Naive B cell (primary cell): Measurements from ENCODE around the gene C18orf63. TPM values are rescaled to one million over a fixed set of nuclear protein-coding genes. Genes with fewer than 3 reads are reported as not detected.
"Not testable (repeated sequence)": the region's sequence is repeated elsewhere in the genome, so short reads cannot be mapped to it uniquely, and the experiment has no call there.

Source experiments
- ATAC-seq, 2 donors: fragments of 150-1000 bp; cut with Tn5 transposase; 2 replicates each; pipeline ENCODE4 v1.10.0; 2021; ENCODE audit warnings: low read depth in 2 of 2, mild to moderate bottlenecking in 2 of 2, moderate library complexity in 2 of 2
- DNase-seq: peaks from one replicate; pipeline ENCODE4 v3.0.0; 2022
- H3K27ac Mint-ChIP-seq, 6 donors: one replicate each; pipeline ENCODE4 v1.8.0; 2020 to 2022; ENCODE audit warnings: mild to moderate bottlenecking in 6 of 6, mixed read lengths in 6 of 6, moderate library complexity in 5 of 6, inconsistent platforms in 2 of 6
- H3K27me3 Mint-ChIP-seq, 3 donors: one replicate each; pipeline ENCODE4 v1.8.0; 2021 to 2022; ENCODE audit warnings: mixed read lengths in 3 of 3, mild to moderate bottlenecking in 1 of 3
- H3K36me3 Mint-ChIP-seq, 2 donors: one replicate each; pipeline ENCODE4 v1.8.0; 2020 to 2022; ENCODE audit warnings: mixed read lengths in 2 of 2, inconsistent platforms in 1 of 2, mild to moderate bottlenecking in 1 of 2
- H3K4me1 Mint-ChIP-seq, 3 donors: one replicate each; pipeline ENCODE4 v1.8.0; 2020 to 2022; ENCODE audit warnings: mixed read lengths in 3 of 3, inconsistent platforms in 1 of 3, mild to moderate bottlenecking in 1 of 3, moderate library complexity in 1 of 3
- H3K4me3 Mint-ChIP-seq, 8 donors: one replicate each; pipeline ENCODE4 v1.8.0; 2020 to 2022; ENCODE audit warnings: mild to moderate bottlenecking in 8 of 8, mixed read lengths in 8 of 8, moderate library complexity in 8 of 8, inconsistent platforms in 2 of 8
- H3K9me3 Mint-ChIP-seq, 7 donors: one replicate each; pipeline ENCODE4 v1.8.0; 2020 to 2022; ENCODE audit warnings: mixed read lengths in 7 of 7, mild to moderate bottlenecking in 5 of 7, inconsistent platforms in 2 of 7, moderate library complexity in 1 of 7
- polyA plus RNA-seq, 6 donors: library from polyadenylated mRNA; unstranded; fragments of 300-500 nt; fragmentation: Illumina TruSeq; gene quantifications; one replicate each; pipeline ENCODE4 v1.2.3, GENCODE V29; 2021; ENCODE audit warnings: low read depth in 6 of 6

The C18orf63 gene
- polyA plus RNA-seq, 6 donors from 2014 or later = not detected

DNA sequence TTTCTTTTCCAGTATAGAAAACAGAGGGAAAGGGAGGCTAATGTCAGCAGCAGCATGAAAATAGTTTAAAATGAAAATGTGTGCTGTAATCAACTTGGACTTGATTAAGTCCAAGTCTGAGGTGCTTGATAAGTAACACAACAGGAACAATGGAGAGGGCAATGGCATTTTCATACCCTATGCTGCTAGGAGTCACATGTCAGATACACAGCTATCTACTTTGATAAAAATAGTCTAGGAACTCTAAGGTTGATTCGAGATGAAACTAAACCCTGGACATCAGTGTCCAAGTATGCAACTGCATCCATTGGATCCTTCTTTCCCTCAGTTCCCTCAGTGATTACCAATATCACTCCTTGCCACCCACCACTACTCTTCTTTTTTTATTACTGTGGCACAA, 4.6 kb upstream of the C18orf63 start:
- ATAC-seq (no peak), DNase-seq (no peak)
- no peak overlapping the region for H3K27ac Mint-ChIP-seq
- H3K4me3 Mint-ChIP-seq = no peak overlapping the region
- H3K36me3 Mint-ChIP-seq = no peaks in the 10 kb centered on the region
- peaks cover 17 to 41% (median 30%) of the 10 kb centered on the region in 3 donors for H3K27me3 Mint-ChIP-seq
- peaks cover 0 to 6% (median 0%) of the 10 kb centered on the region in 3 donors for H3K4me1 Mint-ChIP-seq
- peaks cover 0 to 2% (median 0%) of the 10 kb centered on the region in 7 donors for H3K9me3 Mint-ChIP-seq

DNA sequence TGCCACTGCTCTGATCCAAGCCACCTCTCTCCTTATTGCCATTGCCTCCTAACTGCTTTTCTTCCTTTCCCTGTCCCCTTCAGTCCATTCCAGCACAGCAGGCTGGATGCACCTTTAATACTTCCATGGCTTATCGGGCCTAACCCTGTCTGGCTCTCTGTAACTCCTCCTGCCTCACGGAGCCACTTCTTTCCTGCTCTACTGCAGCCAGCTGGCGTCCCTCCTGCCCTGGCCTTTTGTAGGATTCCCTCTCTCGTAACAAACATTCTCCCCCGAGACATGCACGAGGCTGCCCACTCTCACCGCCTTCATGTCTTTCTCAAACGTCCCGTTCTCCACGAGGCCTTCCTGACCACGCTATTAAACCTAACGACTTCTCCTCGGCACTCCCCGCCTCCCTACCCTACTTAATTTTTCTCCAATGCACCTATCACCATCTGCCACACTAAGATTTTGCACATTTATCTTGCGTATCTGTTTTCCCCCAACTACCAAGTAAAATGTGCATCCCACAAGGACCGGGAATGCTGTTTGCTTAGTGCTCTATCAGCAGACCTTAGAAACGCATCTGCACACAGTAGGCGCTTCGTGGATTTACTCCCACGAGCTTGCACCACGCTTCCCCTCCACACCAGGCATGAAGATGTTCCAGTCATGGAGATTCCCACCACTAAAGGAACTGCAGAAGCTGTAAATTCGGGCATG, 728 bp upstream of the C18orf63 start:
- Mint-ChIP-seq H3K4me1 (peaks cover 0 to 6% (median 2%) of the 10 kb centered on the region in 3 donors), H3K27me3 (peaks cover 8 to 23% (median 16%) of the 10 kb centered on the region in 3 donors), H3K27ac (peak overlapping the region in 2 of 6 donors; percentile 67 to 81), H3K9me3 (peaks cover 0 to 2% (median under 1%) of the 10 kb centered on the region in 7 donors), H3K4me3 (no peak overlapping the region), H3K36me3 (no peaks in the 10 kb centered on the region)
- no peak for ATAC-seq
- DNase-seq = no peak

DNA sequence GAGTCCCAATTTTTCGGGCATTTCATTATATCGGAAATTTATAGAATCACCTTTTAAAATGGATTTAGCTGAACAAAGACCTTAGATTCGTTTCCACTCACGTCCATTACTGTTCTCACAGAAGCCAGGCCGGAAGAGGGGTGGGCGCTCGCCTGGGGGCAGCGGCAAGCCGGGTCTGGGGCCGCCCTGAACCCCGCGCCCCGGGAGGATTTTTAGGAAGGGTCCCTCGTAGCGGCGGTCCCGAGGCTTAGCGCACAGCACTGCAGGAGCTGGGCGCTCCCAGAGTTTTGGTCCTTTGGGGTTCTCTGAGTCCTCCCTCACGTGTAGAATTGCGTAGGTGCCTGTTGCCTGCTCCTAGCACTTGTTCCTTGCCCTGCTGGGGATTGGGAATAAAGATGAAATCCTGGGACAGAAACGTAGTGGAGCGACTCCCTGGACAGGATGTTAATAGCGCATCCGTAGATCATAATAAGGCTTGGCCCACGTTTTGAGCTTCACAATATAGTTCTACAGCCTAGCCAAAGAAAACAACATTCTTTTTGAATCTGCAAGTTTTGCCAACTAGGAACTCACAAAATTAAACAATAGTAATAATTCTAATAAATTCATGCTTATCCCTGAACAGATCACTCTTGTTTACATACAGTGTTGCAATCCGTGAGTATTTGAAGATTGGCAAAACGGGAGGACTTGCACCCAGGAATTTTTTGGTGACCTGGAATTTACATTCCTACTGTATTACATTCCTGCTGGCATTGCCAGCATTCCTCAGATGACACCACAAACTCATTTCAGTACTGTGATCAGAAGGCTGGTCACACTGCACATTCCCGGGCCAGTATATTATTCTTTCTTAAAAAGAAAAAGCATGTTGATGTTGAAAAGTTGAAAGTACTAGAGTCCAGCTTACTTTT, 875 bp downstream of the C18orf63 start:
- peaks cover 0 to 5% (median 4%) of the 10 kb centered on the region in 3 donors for H3K4me1 Mint-ChIP-seq
- H3K4me3 Mint-ChIP-seq = no peak overlapping the region
- peaks cover 0 to 14% (median 12%) of the 10 kb centered on the region in 3 donors for H3K27me3 Mint-ChIP-seq
- H3K9me3 Mint-ChIP-seq = peaks cover 0 to 6% (median 4%) of the 10 kb centered on the region in 7 donors
- H3K36me3 Mint-ChIP-seq = no peaks in the 10 kb centered on the region
- ATAC-seq = no peak
- H3K27ac Mint-ChIP-seq = no peak overlapping the region
- no peak for DNase-seq

DNA sequence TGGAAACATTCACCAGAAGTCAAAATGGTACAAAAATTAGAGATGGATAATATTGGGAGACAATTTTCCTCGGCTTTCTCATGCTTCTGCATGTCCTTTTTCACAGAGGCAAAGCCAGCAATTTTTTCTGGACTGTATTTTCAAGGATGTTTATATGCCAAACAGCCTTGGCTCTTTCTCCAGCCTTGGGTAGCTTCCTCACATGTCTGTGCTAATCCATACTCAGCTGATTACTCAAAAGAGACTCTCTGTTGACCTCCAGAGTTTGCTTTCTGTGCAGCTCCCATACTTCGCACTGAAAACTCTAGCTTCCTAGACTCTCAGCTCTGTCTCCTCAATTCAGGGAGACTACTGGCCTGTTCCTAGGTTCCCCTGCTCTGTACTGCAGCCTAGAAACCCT, 10.6 kb downstream of the C18orf63 start:
- Mint-ChIP-seq H3K36me3 (no peaks in the 10 kb centered on the region), H3K9me3 (no peaks in the 10 kb centered on the region), H3K4me3 (no peak overlapping the region), H3K4me1 (peaks cover 0 to 3% (median 2%) of the 10 kb centered on the region in 3 donors), H3K27ac (peak overlapping the region in 1 of 6 donors; percentile 67), H3K27me3 (peaks cover 0 to 7% (median 0%) of the 10 kb centered on the region in 3 donors)
- no peak for ATAC-seq
- DNase-seq = no peak

DNA sequence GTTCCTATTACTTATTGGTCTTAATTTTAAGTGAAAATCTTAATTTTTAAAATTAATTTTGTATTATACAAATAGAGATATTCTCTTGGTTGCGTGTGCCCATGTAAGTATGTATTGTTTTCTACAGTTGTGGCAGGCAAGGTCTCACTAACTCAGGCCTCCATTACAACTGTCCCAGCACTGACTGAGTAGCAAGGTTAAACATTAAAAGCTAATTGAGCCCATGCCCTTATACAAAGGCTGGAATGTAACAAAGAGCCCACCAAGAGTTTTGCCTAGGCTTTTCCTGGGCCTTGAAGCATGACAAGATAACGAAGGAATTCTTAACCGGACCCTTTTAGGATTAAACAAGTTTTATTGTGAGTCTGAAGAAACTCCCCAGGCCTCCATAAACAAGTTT, 11.2 kb downstream of the C18orf63 start:
- not testable (repeated sequence) for DNase-seq, ATAC-seq, H3K27me3 Mint-ChIP-seq, H3K9me3 Mint-ChIP-seq, H3K36me3 Mint-ChIP-seq, H3K4me3 Mint-ChIP-seq, H3K4me1 Mint-ChIP-seq, H3K27ac Mint-ChIP-seq

DNA sequence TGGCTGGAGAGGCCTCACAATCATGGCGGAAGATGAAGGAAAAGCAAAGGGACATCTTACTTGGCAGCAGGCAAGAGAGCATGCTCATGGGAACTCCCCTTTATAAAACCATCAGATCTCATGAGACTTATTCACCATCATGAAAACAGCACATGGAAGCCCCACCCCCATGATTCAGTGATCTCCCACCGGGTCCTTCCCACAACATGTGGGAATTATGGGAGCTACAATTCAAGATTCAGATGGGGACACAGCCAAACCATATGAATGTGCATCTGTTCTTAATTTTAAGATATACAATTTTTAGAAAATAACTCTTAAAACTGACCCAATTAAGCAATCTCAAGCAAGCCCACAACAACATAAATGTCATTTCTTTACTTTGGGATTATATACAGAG, 12.6 kb downstream of the C18orf63 start:
- Mint-ChIP-seq H3K9me3 (peaks cover 0 to 4% (median 0%) of the 10 kb centered on the region in 7 donors), H3K4me3 (no peak overlapping the region), H3K27ac (no peak overlapping the region), H3K36me3 (no peaks in the 10 kb centered on the region), H3K4me1 (peaks cover 8 to 14% (median 14%) of the 10 kb centered on the region in 3 donors), H3K27me3 (peaks cover 0 to 7% (median 0%) of the 10 kb centered on the region in 3 donors)
- no peak for ATAC-seq
- DNase-seq = no peak

DNA sequence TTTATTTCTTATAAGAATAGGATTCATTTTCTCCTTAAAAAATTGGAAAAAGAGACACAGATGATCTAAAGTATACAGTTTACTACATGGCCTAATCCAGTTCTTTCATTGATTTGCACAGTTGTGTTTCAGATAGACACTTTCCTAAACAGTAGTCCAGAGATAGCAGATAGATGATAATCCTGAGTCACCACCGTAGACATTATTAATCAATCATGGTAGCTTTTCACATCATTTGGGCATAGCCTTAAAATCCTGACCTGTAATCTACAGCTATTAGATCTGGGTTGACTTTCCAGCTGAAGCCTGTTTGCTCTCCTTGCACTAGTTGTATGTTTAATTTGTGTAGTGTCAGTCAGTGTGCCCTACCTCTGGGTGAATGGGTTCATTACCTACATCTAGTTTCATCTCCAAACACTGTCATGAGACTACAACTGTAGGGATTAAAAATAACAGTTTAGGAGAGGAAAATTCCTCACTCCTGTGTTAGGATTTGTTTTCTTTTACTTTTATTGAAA, 14.1 kb downstream of the C18orf63 start:
- H3K4me3 Mint-ChIP-seq = no peak overlapping the region
- H3K27me3 Mint-ChIP-seq = peaks cover 0 to 4% (median 0%) of the 10 kb centered on the region in 3 donors
- DNase-seq (no peak), ATAC-seq (no peak)
- peaks cover 0 to 5% (median 0%) of the 10 kb centered on the region in 7 donors for H3K9me3 Mint-ChIP-seq
- no peaks in the 10 kb centered on the region for H3K36me3 Mint-ChIP-seq
- H3K27ac Mint-ChIP-seq = peak overlapping the region in 1 of 6 donors; percentile 15
- H3K4me1 Mint-ChIP-seq = peaks cover 23 to 25% (median 24%) of the 10 kb centered on the region in 3 donors

- peaks cover 0 to 5% (median 0%) of the 10 kb centered on the region in 7 donors for H3K9me3 Mint-ChIP-seq
- DNase-seq = no peak
- H3K4me1 Mint-ChIP-seq = peaks cover 27 to 29% (median 28%) of the 10 kb centered on the region in 3 donors
- H3K27me3 Mint-ChIP-seq = no peaks in the 10 kb centered on the region
- H3K36me3 Mint-ChIP-seq = peaks cover 0 to 1% of the 10 kb centered on the region in 2 donors
- peak overlapping the region in 1 of 8 donors; percentile 2 for H3K4me3 Mint-ChIP-seq
- ATAC-seq = no peak
- H3K27ac Mint-ChIP-seq = peak overlapping the region in 4 of 6 donors; percentile 8 to 50 (median 41)
Observed at GRCh38 chr18:74331404-74331803, 15.8 kb downstream of the C18orf63 start.

GRCh38 chr18:74333091-74333490, 17.5 kb downstream of the C18orf63 start:
- H3K4me1 Mint-ChIP-seq = peaks cover 27 to 32% (median 28%) of the 10 kb centered on the region in 3 donors
- no peak overlapping the region for H3K4me3 Mint-ChIP-seq
- H3K36me3 Mint-ChIP-seq = peaks cover 0 to 6% of the 10 kb centered on the region in 2 donors
- H3K27me3 Mint-ChIP-seq = no peaks in the 10 kb centered on the region
- ATAC-seq (no peak), DNase-seq (no peak)
- H3K9me3 Mint-ChIP-seq = peaks cover 0 to 5% (median 0%) of the 10 kb centered on the region in 7 donors
- H3K27ac Mint-ChIP-seq = peak overlapping the region in 5 of 6 donors; percentile 24 to 89 (median 75)

DNA sequence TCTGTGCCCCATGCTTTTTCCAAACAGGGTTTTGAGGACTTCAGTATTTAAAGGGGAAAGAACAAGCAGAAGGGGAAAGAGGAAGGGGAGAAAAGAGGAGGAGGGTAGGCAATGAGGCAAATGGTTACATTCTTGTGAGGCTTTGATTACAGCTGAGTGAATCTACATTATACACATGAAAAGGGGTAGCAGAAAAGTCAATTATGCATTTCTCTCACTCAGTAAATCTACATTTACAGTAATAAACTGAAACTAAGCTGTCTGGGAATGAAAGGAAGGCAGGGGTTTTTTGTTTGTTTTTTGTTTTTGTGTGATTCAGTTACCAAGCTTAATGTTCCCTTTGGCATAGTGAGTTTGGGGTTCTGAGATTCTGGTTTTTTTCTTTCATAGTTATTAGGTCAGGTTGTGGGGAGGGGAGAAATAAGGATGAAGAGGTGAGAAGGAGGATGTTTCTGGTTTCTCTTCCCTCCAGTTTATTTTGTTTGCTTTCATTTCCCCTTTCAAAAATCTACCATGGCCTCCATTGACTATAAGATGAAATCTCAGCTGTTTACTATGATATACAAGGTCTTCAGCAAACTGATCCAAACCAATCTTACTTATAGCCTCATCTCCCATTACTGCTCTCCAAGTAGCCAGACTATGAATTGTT, 18.7 kb downstream of the C18orf63 start:
- Mint-ChIP-seq H3K4me1 (peaks cover 28 to 32% (median 29%) of the 10 kb centered on the region in 3 donors), H3K27ac (peak overlapping the region; percentile 38 to 90 (median 84)), H3K4me3 (peak overlapping the region; percentile 2 to 85 (median 56)), H3K36me3 (peaks cover 0 to 6% of the 10 kb centered on the region in 2 donors), H3K27me3 (no peaks in the 10 kb centered on the region), H3K9me3 (peaks cover 0 to 5% (median 0%) of the 10 kb centered on the region in 7 donors)
- peak; percentile 70 for DNase-seq
- ATAC-seq = peak; percentile 91 to 93

DNA sequence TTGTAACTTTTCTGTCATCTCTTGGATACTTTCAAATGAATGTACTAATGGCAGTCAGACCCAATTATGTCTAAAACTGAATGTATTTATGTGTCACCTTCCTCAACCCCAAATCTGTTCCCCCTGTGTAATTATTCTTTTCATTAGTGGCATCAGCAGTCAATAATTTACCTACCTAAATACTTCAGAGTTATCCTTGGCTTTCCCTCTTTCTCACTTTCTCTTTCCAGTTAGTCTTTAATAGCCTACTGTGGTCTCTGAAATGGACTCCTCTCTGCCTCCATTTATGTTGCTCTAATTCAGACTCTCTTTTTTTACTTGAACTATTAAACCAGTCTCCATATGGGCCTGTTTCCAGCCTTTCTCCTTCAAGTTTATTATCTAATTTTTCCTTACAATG, 21.0 kb downstream of the C18orf63 start:
- DNase-seq = no peak
- Mint-ChIP-seq H3K4me1 (peaks cover 28 to 39% (median 28%) of the 10 kb centered on the region in 3 donors), H3K4me3 (peak overlapping the region in 1 of 8 donors; percentile 14), H3K27ac (peak overlapping the region in 2 of 6 donors; percentile 32 to 49), H3K9me3 (peaks cover 0 to 3% (median 0%) of the 10 kb centered on the region in 7 donors), H3K36me3 (peaks cover 0 to 6% of the 10 kb centered on the region in 2 donors), H3K27me3 (no peaks in the 10 kb centered on the region)
- no peak for ATAC-seq

GRCh38 chr18:74337155-74337911, 21.7 kb downstream of the C18orf63 start:
- Mint-ChIP-seq H3K27ac (peak overlapping the region in 2 of 6 donors; percentile 1 to 17), H3K4me1 (peaks cover 26 to 40% (median 29%) of the 10 kb centered on the region in 3 donors), H3K27me3 (no peaks in the 10 kb centered on the region), H3K4me3 (peak overlapping the region in 1 of 8 donors; percentile 14), H3K36me3 (peaks cover 0 to 6% of the 10 kb centered on the region in 2 donors), H3K9me3 (peaks cover 0 to 3% (median 0%) of the 10 kb centered on the region in 7 donors)
- ATAC-seq = no peak
- DNase-seq = no peak
